ENCODE data around the gene ST8SIA3. TPM values are rescaled to one million over a fixed set of nuclear protein-coding genes. Genes with fewer than 3 reads are reported as not detected.

ST8SIA3 gene
- total RNA-seq, 1 experiment from 2014 or later = 1.9 TPM

- H2BK15ac ChIP-seq (ENCODE audit: low read depth, low read length) = no peak overlapping the region
- H3T11ph ChIP-seq (ENCODE audit: low read length) = no peak overlapping the region
- H3K4me3 Mint-ChIP-seq = no peak overlapping the region
- no peak overlapping the region for H3K27ac ChIP-seq (ENCODE audit: insufficient read length, low read depth, low read length)
- no peak overlapping the region for H2BK12ac ChIP-seq (ENCODE audit: insufficient read length, low read depth, low read length)
- DNase-seq = no peak
- TF ChIP-seq CTCF (conservative IDR thresholded peaks at IDR 0.05) = no peak
- no peak overlapping the region for H4K91ac ChIP-seq (ENCODE audit: insufficient read length, low read depth, low read length)
- H3K4me1 ChIP-seq (ENCODE audit: insufficient read depth, low read length) = no peaks in the 10 kb centered on the region
- no peaks in the 10 kb centered on the region for H3K9me3 Mint-ChIP-seq
- no peak overlapping the region for H3K4me2 ChIP-seq (ENCODE audit: insufficient read depth, insufficient read length, low read length)
- H2BK5ac ChIP-seq (ENCODE audit: insufficient read length, low read length) = no peak overlapping the region
- no peaks in the 10 kb centered on the region for H4K20me1 ChIP-seq (ENCODE audit: control insufficient read depth, insufficient read depth, insufficient read length)
- H3K23me2 ChIP-seq (ENCODE audit: insufficient read length, low read depth, low read length, poor library complexity, severe bottlenecking) = no peaks in the 10 kb centered on the region
- no peak overlapping the region for H3K18ac ChIP-seq (ENCODE audit: insufficient read length, low read depth, low read length)
- no peaks in the 10 kb centered on the region for H3K79me2 ChIP-seq (ENCODE audit: insufficient read depth, low read length)
- H3K9me3 ChIP-seq (ENCODE audit: control insufficient read depth, low read depth, low read length) = no peaks in the 10 kb centered on the region
- H2AK5ac ChIP-seq (ENCODE audit: insufficient read length, low read length) = no peak overlapping the region
- H2BK20ac ChIP-seq (ENCODE audit: low read depth, low read length, poor library complexity, severe bottlenecking) = no peak overlapping the region
- H3K56ac ChIP-seq (ENCODE audit: insufficient read length, low read depth, low read length) = no peak overlapping the region
- H4K5ac ChIP-seq (ENCODE audit: insufficient read length, low read depth, low read length) = no peak overlapping the region
- no peak overlapping the region for H3K27ac Mint-ChIP-seq
- H3K4ac ChIP-seq (ENCODE audit: low read depth, low read length) = no peak overlapping the region
- no peak overlapping the region for H2BK120ac ChIP-seq (ENCODE audit: low read depth, low read length, poor library complexity, severe bottlenecking)
- no peaks in the 10 kb centered on the region for H3K79me1 ChIP-seq (ENCODE audit: insufficient read depth, low read depth, low read length, poor library complexity, severe bottlenecking)
- no peak overlapping the region for H3K9ac ChIP-seq (ENCODE audit: extremely low read depth, insufficient read length, low read length)
- H3K23ac ChIP-seq (ENCODE audit: insufficient read length, low read depth, low read length) = no peak overlapping the region
- H2AFZ ChIP-seq (ENCODE audit: low read length) = no peak overlapping the region
- no peak overlapping the region for H4K8ac ChIP-seq (replicated peaks; ENCODE audit: insufficient read length, low read depth, low read length)
- H3K27me3 Mint-ChIP-seq (ENCODE audit: low read depth) = peaks cover 16% of the 10 kb centered on the region
- no peak overlapping the region for H3K14ac ChIP-seq (ENCODE audit: insufficient read depth, low read length)
- no peaks in the 10 kb centered on the region for H3K4me1 Mint-ChIP-seq
- no peaks in the 10 kb centered on the region for H3K36me3 Mint-ChIP-seq (ENCODE audit: insufficient read depth in 1 of 3, low read depth in 3 of 3)
- H3K27me3 ChIP-seq (ENCODE audit: insufficient read depth, low read length) = no peaks in the 10 kb centered on the region
Measured at GRCh38 chr18:57362714-57363113, 10.4 kb downstream of the ST8SIA3 start.

All from H9 (cell line).